ENCODE measurements around the gene EIF4G3. TPM values are rescaled to one million over a fixed set of nuclear protein-coding genes. Genes with fewer than 3 reads are reported as not detected.

The EIF4G3 gene
- polyA plus RNA-seq, 1 donor (not counting 4 experiments of a cell fraction or from before 2014, with no cell fraction given) = 44.6 TPM

GRCh38 chr1:21050031-21050430 lies 126.7 kb downstream of the EIF4G3 start:
- H3K4me3 ChIP-seq (ENCODE audit: control insufficient read depth in 2 of 3, extremely low read depth in 1 of 3, insufficient read depth in 2 of 3, low read depth in 1 of 3, low read length in 3 of 3) = no peak overlapping the region
- no peaks in the 10 kb centered on the region for H3K9me3 ChIP-seq (ENCODE audit: control insufficient read depth, low read depth, low read length)
- peaks cover 2% of the 10 kb centered on the region for H3K9me1 ChIP-seq (ENCODE audit: control insufficient read depth, extremely low read depth, insufficient read depth, low read length)
- H3K36me3 ChIP-seq (ENCODE audit: control insufficient read depth in 2 of 2, extremely low read depth in 1 of 2, insufficient read depth in 2 of 2, low read length in 2 of 2) = peaks cover 2 to 9% of the 10 kb centered on the region in 2 experiments
- H3K4me1 ChIP-seq (ENCODE audit: control insufficient read depth, extremely low read depth, insufficient read depth, low read length) = no peaks in the 10 kb centered on the region
- no peak overlapping the region for H3K27ac ChIP-seq (ENCODE audit: control insufficient read depth, insufficient read depth, low read length)
- H3K79me2 ChIP-seq (ENCODE audit: control insufficient read depth, insufficient read depth, low read length) = peaks cover 13% of the 10 kb centered on the region
- TF ChIP-seq EZH2 (IDR thresholded peaks at IDR 0.05; ENCODE audit: low read length) (no peak), CTCF (optimal IDR thresholded peaks at IDR 0.05 in 1 of 3, IDR thresholded peaks at IDR 0.05 in 1 of 3, conservative IDR thresholded peaks at IDR 0.05 in 1 of 3; ENCODE audit: extremely low read depth in 1 of 3, insufficient read depth in 2 of 3, low read length in 3 of 3) (no peak)
- H3K27me3 ChIP-seq (ENCODE audit: control insufficient read depth, extremely low read depth, insufficient read depth, low read length) = no peaks in the 10 kb centered on the region
- dilution Hi-C loops (cut with MboI; ENCODE audit: extremely low pct_ligation_motif_present, low sequenced_read_pairs) = no loop called here
- FAIRE-seq (no peak), DNase-seq (ENCODE audit: low read depth, low spot score) (no peak)
- H2AFZ ChIP-seq (ENCODE audit: control insufficient read depth, low read length) = no peak overlapping the region
- H3K4me2 ChIP-seq (ENCODE audit: control insufficient read depth, extremely low read depth, insufficient read depth, low read depth, low read length) = no peak overlapping the region
- no peak overlapping the region for H3K9ac ChIP-seq (ENCODE audit: control insufficient read depth, extremely low read depth, insufficient read depth, low read length)
- peaks cover 2% of the 10 kb centered on the region for H4K20me1 ChIP-seq (ENCODE audit: control insufficient read depth, extremely low read depth, insufficient read depth, low read length)

GRCh38 chr1:21048462-21048861 lies 128.2 kb downstream of the EIF4G3 start:
- peaks cover 2% of the 10 kb centered on the region for H3K9me1 ChIP-seq (ENCODE audit: control insufficient read depth, extremely low read depth, insufficient read depth, low read length)
- peaks cover 2% of the 10 kb centered on the region for H4K20me1 ChIP-seq (ENCODE audit: control insufficient read depth, extremely low read depth, insufficient read depth, low read length)
- H3K4me2 ChIP-seq (ENCODE audit: control insufficient read depth, extremely low read depth, insufficient read depth, low read depth, low read length) = no peak overlapping the region
- H3K4me1 ChIP-seq (ENCODE audit: control insufficient read depth, extremely low read depth, insufficient read depth, low read length) = no peaks in the 10 kb centered on the region
- H3K27ac ChIP-seq (ENCODE audit: control insufficient read depth, insufficient read depth, low read length) = no peak overlapping the region
- TF ChIP-seq EZH2 (IDR thresholded peaks at IDR 0.05; ENCODE audit: low read length) (no peak), CTCF (optimal IDR thresholded peaks at IDR 0.05 in 1 of 3, IDR thresholded peaks at IDR 0.05 in 1 of 3, conservative IDR thresholded peaks at IDR 0.05 in 1 of 3; ENCODE audit: extremely low read depth in 1 of 3, insufficient read depth in 2 of 3, low read length in 3 of 3) (no peak)
- H3K9ac ChIP-seq (ENCODE audit: control insufficient read depth, extremely low read depth, insufficient read depth, low read length) = no peak overlapping the region
- H3K4me3 ChIP-seq (ENCODE audit: control insufficient read depth in 2 of 3, extremely low read depth in 1 of 3, insufficient read depth in 2 of 3, low read depth in 1 of 3, low read length in 3 of 3) = no peak overlapping the region
- dilution Hi-C loops (cut with MboI; ENCODE audit: extremely low pct_ligation_motif_present, low sequenced_read_pairs) = no loop called here
- H3K27me3 ChIP-seq (ENCODE audit: control insufficient read depth, extremely low read depth, insufficient read depth, low read length) = no peaks in the 10 kb centered on the region
- DNase-seq (ENCODE audit: low read depth, low spot score) (no peak), FAIRE-seq (no peak)
- no peaks in the 10 kb centered on the region for H3K9me3 ChIP-seq (ENCODE audit: control insufficient read depth, low read depth, low read length)
- peaks cover 2 to 9% of the 10 kb centered on the region in 2 experiments for H3K36me3 ChIP-seq (ENCODE audit: control insufficient read depth in 2 of 2, extremely low read depth in 1 of 2, insufficient read depth in 2 of 2, low read length in 2 of 2)
- peaks cover 11% of the 10 kb centered on the region for H3K79me2 ChIP-seq (ENCODE audit: control insufficient read depth, insufficient read depth, low read length)
- H2AFZ ChIP-seq (ENCODE audit: control insufficient read depth, low read length) = no peak overlapping the region
